Endothelial cell of umbilical vein (primary cell): ENCODE results near the gene LRRC7. TPM values are rescaled to one million over a fixed set of nuclear protein-coding genes. Genes with fewer than 3 reads are reported as not detected.

ENCODE experiments used
- BruUV-seq: library from RNA; stranded (reverse); fragments of 400-500 nt; replicated peaks from 2 replicates; lab custom pipeline; 2021; lab: Mats Ljungman, UMichigan
- CTCF ChIA-PET: fragments of 300-600, 350-600 bp; sonication (Branson Sonifier 250); formaldehyde crosslinking; loops from one replicate; lab custom pipeline; 2021; ENCODE audit warnings: antibody characterized with exemption, inconsistent platforms; lab: Charles Lee
- POLR2A ChIA-PET: fragments of 300-600, 350-600 bp; sonication (Branson Sonifier 250); formaldehyde crosslinking; loops from one replicate; lab custom pipeline; 2021; ENCODE audit warnings: antibody characterized with exemption, inconsistent platforms; lab: Charles Lee
- DNase-seq: peaks from one replicate; pipeline ENCODE4 v3.0.0-alpha.2; 2011; ENCODE audit warnings: low read depth, low spot score
- FAIRE-seq: peaks from 2 replicates; lab custom pipeline; 2011; peaks lifted over from hg19 to GRCh38; lab: Jason Lieb, UNC
- H2AFZ ChIP-seq: 2 replicates; pipeline ENCODE4 v1.6.0; 2012; ENCODE audit warnings: low read depth, low read length, control low read depth, inconsistent platforms
- H3K27ac ChIP-seq: 2 replicates; pipeline ENCODE4 v1.5.1; 2011; ENCODE audit warnings: low read depth, mild to moderate bottlenecking, control low read depth, low read length, moderate library complexity; ENCODE audit not compliant: insufficient read depth
- H3K27me3 ChIP-seq, 2 experiments: 2 replicates each; pipeline versions ENCODE4 v1.6.0 to v1.6.1; 2011; ENCODE audit warnings: low read length in 2 of 2, mixed read lengths in 1 of 2; ENCODE audit not compliant: control insufficient read depth in 2 of 2, insufficient read depth in 2 of 2
- H3K36me3 ChIP-seq, 2 experiments: 2 replicates in 1 of 2; 3 replicates in 1 of 2; pipeline ENCODE4 v1.5.1; 2011; ENCODE audit warnings: low read length in 2 of 2, mild to moderate bottlenecking in 1 of 2, moderate library complexity in 1 of 2; ENCODE audit not compliant: control insufficient read depth in 2 of 2, insufficient read depth in 2 of 2; ENCODE audit errors: extremely low read depth in 1 of 2
- H3K4me1 ChIP-seq: 3 replicates; pipeline ENCODE4 v1.5.1; 2011; ENCODE audit warnings: mild to moderate bottlenecking, low read length; ENCODE audit not compliant: control insufficient read depth, insufficient read depth; ENCODE audit errors: extremely low read depth
- H3K4me2 ChIP-seq: 2 replicates; pipeline ENCODE4 v1.6.1; 2011; ENCODE audit warnings: low read length, control low read depth, mixed read lengths; ENCODE audit not compliant: insufficient read depth
- H3K4me3 ChIP-seq, 3 experiments: fragments of 200-600 bp in 1 of 3; sonication (generic), shearing (Covaris generic) in 1 of 3; replicated peaks in 1 of 3; 2 replicates each; pipeline ENCODE4 v1.5.1; 2011 to 2016; ENCODE audit warnings: control low read depth in 3 of 3, low read length in 3 of 3, mild to moderate bottlenecking in 2 of 3, inconsistent platforms in 1 of 3, low read depth in 1 of 3, moderate library complexity in 1 of 3; ENCODE audit not compliant: insufficient read depth in 1 of 3
- H3K79me2 ChIP-seq: 2 replicates; pipeline ENCODE4 v1.6.0; 2012; ENCODE audit warnings: low read length, inconsistent platforms; ENCODE audit not compliant: control insufficient read depth, insufficient read depth
- H3K9ac ChIP-seq: replicated peaks from 2 replicates; pipeline ENCODE3; 2011; ENCODE audit warnings: low read length, control low read depth; ENCODE audit not compliant: insufficient read depth; ENCODE audit errors: extremely low read depth
- H3K9me1 ChIP-seq: replicated peaks from 3 replicates; pipeline ENCODE4 v1.6.0; 2011; ENCODE audit warnings: mild to moderate bottlenecking, low read length; ENCODE audit not compliant: control insufficient read depth, insufficient read depth; ENCODE audit errors: extremely low read depth
- H3K9me3 ChIP-seq: replicated peaks from 2 replicates; pipeline ENCODE4 v1.5.1; 2012; ENCODE audit warnings: low read length, inconsistent platforms; ENCODE audit not compliant: control insufficient read depth, insufficient read depth
- H4K20me1 ChIP-seq: replicated peaks from 2 replicates; pipeline ENCODE3; 2011; ENCODE audit warnings: mild to moderate bottlenecking, low read length; ENCODE audit not compliant: control insufficient read depth, insufficient read depth; ENCODE audit errors: extremely low read depth
- EZH2 ChIP-seq: IDR thresholded peaks from 2 replicates; pipeline ENCODE4 v1.6.1; 2012; ENCODE audit warnings: borderline replicate concordance, low read depth, mild to moderate bottlenecking, moderate library complexity, low read length, inconsistent platforms; ENCODE audit not compliant: severe bottlenecking
- FOS ChIP-seq: IDR thresholded peaks from 2 replicates; pipeline ENCODE4 v1.6.1; 2011; ENCODE audit warnings: mild to moderate bottlenecking, low read length, moderate library complexity, borderline replicate concordance; ENCODE audit not compliant: insufficient read depth
- GATA2 ChIP-seq: IDR thresholded peaks from 2 replicates; pipeline ENCODE4 v1.7.0; 2011; ENCODE audit warnings: low read depth, mild to moderate bottlenecking, moderate library complexity, mixed read lengths, low read length; ENCODE audit not compliant: insufficient read length, insufficient read depth
- JUN ChIP-seq: IDR thresholded peaks from 2 replicates; pipeline ENCODE4 v1.6.1; 2011; ENCODE audit warnings: borderline replicate concordance, low read depth; ENCODE audit not compliant: insufficient read length, insufficient read depth
- MYC ChIP-seq: IDR thresholded peaks from one replicate; pipeline ENCODE4 v1.6.1; 2011; ENCODE audit warnings: mild to moderate bottlenecking, low read depth, low read length
- POLR2A ChIP-seq: IDR thresholded peaks from 2 replicates; pipeline ENCODE4 v1.6.1; 2012; ENCODE audit warnings: low read depth, mild to moderate bottlenecking, control low read depth, low read length
- POLR2AphosphoS5 ChIP-seq: IDR thresholded peaks from 2 replicates; pipeline ENCODE4 v1.6.1; 2012; ENCODE audit warnings: low read depth, mild to moderate bottlenecking, control low read depth, low read length, moderate library complexity; ENCODE audit not compliant: insufficient read depth
- dilution Hi-C: fragments of 300-500 bp; cut with MboI; formaldehyde crosslinking; loops from one replicate; pipeline ENCODE4 v1.15.0; 2019; ENCODE audit warnings: low sequenced_read_pairs; ENCODE audit not compliant: extremely low pct_ligation_motif_present
- intact Hi-C: fragments of 100-400 bp; cut with micrococcal nuclease; formaldehyde crosslinking; loops from one replicate; pipeline ENCODE4 v1.10.0; 2022
- polyA plus RNA-seq, 4 experiments: library from polyadenylated mRNA; depleted of rRNA in 3 of 4; stranded (reverse) in 3 of 4; unstranded in 1 of 4; fragments of >200 nt; gene quantifications; 2 replicates each; pipeline versions ENCODE4 v1.2.1 to v1.2.3, GENCODE V29; 2011 to 2012; ENCODE audit warnings: missing spikeins in 1 of 4
- total RNA-seq: library from RNA; stranded (reverse); gene quantifications from 2 replicates; pipeline ENCODE4 v1.2.3, GENCODE V29; 2021
- TF ChIP-seq, protein P1 (sequence below): IDR thresholded peaks from 2 replicates; pipeline ENCODE4 v1.6.1; 2011; ENCODE audit not compliant: insufficient read depth, insufficient read length
- TF ChIP-seq, protein P2 (sequence below), 2 donors: IDR thresholded peaks; 1 replicate in 1 of 2; 2 replicates in 1 of 2; pipeline ENCODE4 v1.5.1; 2011; ENCODE audit warnings: low read length in 2 of 2, mild to moderate bottlenecking in 2 of 2, moderate library complexity in 2 of 2, control low read depth in 1 of 2, inconsistent platforms in 1 of 2, low read depth in 1 of 2; ENCODE audit not compliant: insufficient read depth in 1 of 2; ENCODE audit errors: extremely low read depth in 1 of 2

LRRC7 gene
- total and polyA plus RNA-seq, 2 donors (not counting 3 experiments of a cell fraction or from before 2014, with no cell fraction given), result 0.11 to 0.58 TPM

DNA sequence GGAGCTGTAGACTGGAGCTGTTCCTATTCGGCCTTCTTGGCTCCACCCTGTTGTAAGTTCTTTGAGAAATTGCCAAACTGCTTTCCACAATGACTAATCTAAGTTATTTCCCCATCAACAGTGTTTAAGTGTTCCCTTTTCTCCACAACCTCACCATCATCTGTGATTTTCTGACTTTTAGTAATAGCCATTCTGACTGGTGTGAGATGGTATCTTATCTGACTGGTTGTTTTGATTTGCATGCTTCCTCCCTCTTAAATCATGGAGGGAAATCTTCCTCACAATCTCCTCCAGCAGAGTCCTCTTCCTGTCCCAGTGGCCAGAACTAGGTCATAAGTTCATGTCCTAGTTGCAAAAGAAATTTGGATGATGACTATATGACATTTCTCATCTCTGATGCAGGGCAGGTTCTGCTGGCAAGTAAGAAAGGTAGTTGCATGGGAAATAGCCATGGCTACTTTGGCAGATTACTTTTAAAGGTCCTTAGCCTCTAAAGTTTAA lies 343.6 kb downstream of the LRRC7 start:
- dilution Hi-C loops, result no loop called here
- CTCF ChIA-PET, result no interaction called here
- no peaks in the 10 kb centered on the region for H3K36me3 ChIP-seq
- no peak overlapping the region for H3K4me3 ChIP-seq
- BruUV-seq, result no TSS peak
- H3K9me3 ChIP-seq, result no peaks in the 10 kb centered on the region
- H3K4me2 ChIP-seq, result peak overlapping the region; percentile 4
- H3K79me2 ChIP-seq, result no peaks in the 10 kb centered on the region
- no peaks in the 10 kb centered on the region for H3K9me1 ChIP-seq
- TF ChIP-seq GATA2 (peak; percentile 98), EZH2 (no peak), FOS (peak; percentile 41), POLR2AphosphoS5 (peak; percentile 53), POLR2A (no peak), MYC (no peak), JUN (no peak)
- TF ChIP-seq, protein P1, sequence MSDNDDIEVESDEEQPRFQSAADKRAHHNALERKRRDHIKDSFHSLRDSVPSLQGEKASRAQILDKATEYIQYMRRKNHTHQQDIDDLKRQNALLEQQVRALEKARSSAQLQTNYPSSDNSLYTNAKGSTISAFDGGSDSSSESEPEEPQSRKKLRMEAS, result no peak
- TF ChIP-seq, protein P2, sequence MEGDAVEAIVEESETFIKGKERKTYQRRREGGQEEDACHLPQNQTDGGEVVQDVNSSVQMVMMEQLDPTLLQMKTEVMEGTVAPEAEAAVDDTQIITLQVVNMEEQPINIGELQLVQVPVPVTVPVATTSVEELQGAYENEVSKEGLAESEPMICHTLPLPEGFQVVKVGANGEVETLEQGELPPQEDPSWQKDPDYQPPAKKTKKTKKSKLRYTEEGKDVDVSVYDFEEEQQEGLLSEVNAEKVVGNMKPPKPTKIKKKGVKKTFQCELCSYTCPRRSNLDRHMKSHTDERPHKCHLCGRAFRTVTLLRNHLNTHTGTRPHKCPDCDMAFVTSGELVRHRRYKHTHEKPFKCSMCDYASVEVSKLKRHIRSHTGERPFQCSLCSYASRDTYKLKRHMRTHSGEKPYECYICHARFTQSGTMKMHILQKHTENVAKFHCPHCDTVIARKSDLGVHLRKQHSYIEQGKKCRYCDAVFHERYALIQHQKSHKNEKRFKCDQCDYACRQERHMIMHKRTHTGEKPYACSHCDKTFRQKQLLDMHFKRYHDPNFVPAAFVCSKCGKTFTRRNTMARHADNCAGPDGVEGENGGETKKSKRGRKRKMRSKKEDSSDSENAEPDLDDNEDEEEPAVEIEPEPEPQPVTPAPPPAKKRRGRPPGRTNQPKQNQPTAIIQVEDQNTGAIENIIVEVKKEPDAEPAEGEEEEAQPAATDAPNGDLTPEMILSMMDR (IDR thresholded peaks at IDR 0.05; ENCODE audit: extremely low read depth in 1 of 2, insufficient read depth in 1 of 2, low read depth in 1 of 2, low read length in 2 of 2), result no peak
- POLR2A ChIA-PET, result no interaction called here
- DNase-seq (peak; percentile 80), FAIRE-seq (peak; percentile 43)
- no peak overlapping the region for H3K9ac ChIP-seq
- H3K4me1 ChIP-seq, result peaks cover 34% of the 10 kb centered on the region
- peak overlapping the region; percentile 25 for H3K27ac ChIP-seq
- peak overlapping the region; percentile 6 for H2AFZ ChIP-seq
- H3K27me3 ChIP-seq, result no peaks in the 10 kb centered on the region
- intact Hi-C loops, result loop anchor here (2.0 kb wide), 1 partner anchor 133 kb away; no protein-coding TSS in a partner anchor
- H4K20me1 ChIP-seq, result no peaks in the 10 kb centered on the region
